Sigmoid colon (tissue), 7 donors: ENCODE results near the gene PRSS56. TPM values are rescaled to one million over a fixed set of nuclear protein-coding genes. Genes with fewer than 3 reads are reported as not detected.

ENCODE experiments used
- DNase-seq: peaks from one replicate; pipeline ENCODE4 v3.0.0-alpha.2; 2019
- H3K27ac ChIP-seq, 4 donors: fragments of 200-600 bp; sonication (generic); one replicate each; pipeline ENCODE4 v1.5.1; 2016 to 2019; ENCODE audit warnings: mild to moderate bottlenecking in 1 of 4
- H3K27me3 ChIP-seq, 3 donors: fragments of 200-600 bp; sonication (generic); one replicate each; pipeline ENCODE4 v1.5.1; 2019; ENCODE audit warnings: mild to moderate bottlenecking in 1 of 3
- H3K36me3 ChIP-seq, 4 donors: fragments of 200-600 bp; sonication (generic); one replicate each; pipeline ENCODE4 v1.5.1; 2016 to 2019
- H3K4me1 ChIP-seq, 4 donors: fragments of 200-600 bp; sonication (generic); one replicate each; pipeline ENCODE4 v1.5.1; 2017 to 2019
- H3K4me3 ChIP-seq, 4 donors: fragments of 200-600 bp; sonication (generic); one replicate each; pipeline ENCODE4 v1.5.1; 2017 to 2019; ENCODE audit warnings: mild to moderate bottlenecking in 2 of 4, moderate library complexity in 1 of 4
- H3K9me3 ChIP-seq, 4 donors: fragments of 200-600 bp in 3 of 4; sonication (generic) in 3 of 4; one replicate each; pipeline versions ENCODE4 v1.5.1 to v1.6.1; 2013 to 2019
- EP300 ChIP-seq, 4 donors: sonication (generic); formaldehyde crosslinking; IDR thresholded peaks; one replicate each; pipeline ENCODE4 v1.6.1; 2017; ENCODE audit warnings: antibody characterized with exemption in 4 of 4
- POLR2A ChIP-seq, 2 donors: fragments of 450-650 bp; IDR thresholded peaks; one replicate each; pipeline ENCODE4 v1.6.1; 2016; ENCODE audit warnings: antibody characterized with exemption in 2 of 2, mild to moderate bottlenecking in 2 of 2, moderate library complexity in 2 of 2
- POLR2AphosphoS5 ChIP-seq, 4 donors: sonication (generic); formaldehyde crosslinking; IDR thresholded peaks; one replicate each; pipeline ENCODE4 v1.6.1; 2017; ENCODE audit warnings: antibody characterized with exemption in 4 of 4
- WGBS, 2 donors: extraction: QIAGEN DNeasy Blood & Tissue Kit; methylation state at CpG; one replicate each; pipeline ENCODE4 v1.1.7; 2013; 5-methylcytosine and 5-hydroxymethylcytosine counted together
- intact Hi-C: fragments of 100-400 bp; cut with DNase I; formaldehyde crosslinking; loops from one replicate; pipeline ENCODE4 v1.15.1; 2023
- polyA plus RNA-seq, 3 donors: library from polyadenylated mRNA; stranded (reverse); fragments of 200-250 nt; gene quantifications; one replicate each; pipeline ENCODE4 v1.2.3, GENCODE V29; 2013
- total RNA-seq, 4 donors: library from RNA; depleted of rRNA; stranded (reverse); fragments of >200 nt; gene quantifications; one replicate each; pipeline ENCODE4 v1.1.0, GENCODE V29; 2016
- TF ChIP-seq, protein P1 (sequence below), 4 experiments: fragments of 450-650 bp in 3 of 4; fragments of 200-600 bp in 1 of 4; IDR thresholded peaks; one replicate each; pipeline ENCODE4 v1.5.1; 2016 to 2019; ENCODE audit warnings: antibody characterized with exemption in 4 of 4, mild to moderate bottlenecking in 3 of 4, moderate library complexity in 2 of 4
- donor health status: healthy with polysubstance abuse.
- donor health status: Bipolar disorder and iron deficiency.
- donor health status: healthy.

PRSS56 gene
- total RNA-seq: not detected
- not detected for polyA plus RNA-seq

DNA sequence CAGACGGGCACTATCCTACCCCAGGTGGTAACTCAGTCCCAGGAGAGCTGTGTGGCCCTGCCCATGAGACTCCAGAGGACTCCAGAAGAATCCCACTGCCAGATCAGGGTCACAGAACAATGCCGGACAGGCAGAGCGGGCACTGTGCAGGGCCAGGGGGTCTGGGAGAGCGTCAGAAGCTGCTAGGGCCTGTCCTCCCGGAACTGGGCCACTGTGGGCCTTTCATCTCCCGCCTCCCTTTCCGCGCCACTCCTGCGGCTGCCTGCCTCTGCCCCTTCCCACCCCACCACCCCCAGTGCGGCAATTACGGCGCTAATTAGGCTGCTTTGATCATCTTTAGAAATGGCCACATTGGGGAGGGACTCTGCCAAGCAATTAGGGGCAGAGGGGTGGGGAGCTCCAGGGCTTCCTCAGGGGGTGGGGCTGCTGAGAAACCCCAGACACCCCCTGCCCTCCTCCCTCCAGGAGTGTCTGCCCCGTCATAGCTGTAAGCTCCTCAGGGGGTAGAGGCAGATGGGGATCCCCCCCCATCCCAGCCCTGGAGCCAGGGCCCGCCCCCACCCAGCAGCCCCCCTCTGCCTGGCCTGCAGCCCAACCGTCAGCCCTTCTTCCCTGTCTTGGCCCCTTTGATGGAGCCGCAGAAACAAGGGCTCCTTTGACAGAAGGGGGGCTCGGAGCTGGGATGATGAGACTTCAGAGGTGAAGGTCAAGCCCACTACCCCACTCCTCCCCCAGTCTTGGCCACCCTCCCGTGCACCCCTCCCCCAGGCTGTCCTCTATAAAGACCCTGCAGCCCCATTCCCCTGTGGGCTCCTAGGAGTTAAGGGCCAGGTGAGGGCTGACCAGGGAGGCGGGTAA, at the start of gene PRSS56:
Gene PRSS56 (plus strand): TSS at position 808 of the 858 bp plus-strand sequence. CDS start 211 bp downstream, outside the sequence.
- H3K9me3 ChIP-seq: no peaks in the 10 kb centered on the region
- peaks cover 0 to 25% (median 22%) of the 10 kb centered on the region in 4 donors for H3K4me1 ChIP-seq
- peaks cover 30 to 55% (median 43%) of the 10 kb centered on the region in 3 donors for H3K27me3 ChIP-seq
- H3K4me3 ChIP-seq: no peak within 1 kb of the TSS
- TF ChIP-seq POLR2A (IDR thresholded peaks at IDR 0.05) (no peak), POLR2AphosphoS5 (IDR thresholded peaks at IDR 0.05) (no peak), EP300 (IDR thresholded peaks at IDR 0.05) (no peak)
- TF ChIP-seq, protein P1, sequence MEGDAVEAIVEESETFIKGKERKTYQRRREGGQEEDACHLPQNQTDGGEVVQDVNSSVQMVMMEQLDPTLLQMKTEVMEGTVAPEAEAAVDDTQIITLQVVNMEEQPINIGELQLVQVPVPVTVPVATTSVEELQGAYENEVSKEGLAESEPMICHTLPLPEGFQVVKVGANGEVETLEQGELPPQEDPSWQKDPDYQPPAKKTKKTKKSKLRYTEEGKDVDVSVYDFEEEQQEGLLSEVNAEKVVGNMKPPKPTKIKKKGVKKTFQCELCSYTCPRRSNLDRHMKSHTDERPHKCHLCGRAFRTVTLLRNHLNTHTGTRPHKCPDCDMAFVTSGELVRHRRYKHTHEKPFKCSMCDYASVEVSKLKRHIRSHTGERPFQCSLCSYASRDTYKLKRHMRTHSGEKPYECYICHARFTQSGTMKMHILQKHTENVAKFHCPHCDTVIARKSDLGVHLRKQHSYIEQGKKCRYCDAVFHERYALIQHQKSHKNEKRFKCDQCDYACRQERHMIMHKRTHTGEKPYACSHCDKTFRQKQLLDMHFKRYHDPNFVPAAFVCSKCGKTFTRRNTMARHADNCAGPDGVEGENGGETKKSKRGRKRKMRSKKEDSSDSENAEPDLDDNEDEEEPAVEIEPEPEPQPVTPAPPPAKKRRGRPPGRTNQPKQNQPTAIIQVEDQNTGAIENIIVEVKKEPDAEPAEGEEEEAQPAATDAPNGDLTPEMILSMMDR (IDR thresholded peaks at IDR 0.05): no peak
- DNase-seq: no peak
- intact Hi-C loops: loop anchor here (5.0 kb wide), 1 partner anchor 613 kb away; no protein-coding TSS in a partner anchor
- 61 to 65% methylated on average over 19 of the region's 19 CpGs for WGBS, 2 donors
- H3K27ac ChIP-seq: no peak within 1 kb of the TSS
- H3K36me3 ChIP-seq: no peaks in the 10 kb centered on the region

DNA sequence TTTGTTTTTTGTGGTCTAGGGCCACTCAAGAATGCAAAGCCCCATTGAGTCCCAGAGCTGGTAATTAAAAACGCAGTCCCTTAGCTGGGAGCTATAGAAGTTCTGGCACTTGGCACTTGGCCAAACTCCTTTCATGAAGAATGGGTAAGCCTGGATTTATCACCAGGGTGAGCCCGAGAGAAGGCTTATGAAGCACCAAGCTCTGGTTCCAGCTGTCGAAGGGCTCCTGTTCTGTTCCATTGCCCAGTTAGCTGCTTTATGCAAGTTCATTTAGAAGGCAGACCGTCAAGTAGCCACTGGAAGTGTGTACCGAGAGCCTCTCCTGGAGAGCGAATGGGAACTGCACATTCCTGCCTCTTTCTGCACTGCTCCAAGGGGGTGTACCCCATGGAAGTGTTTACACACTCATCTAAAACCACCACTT, 46.7 kb upstream of the PRSS56 start:
- no peak for TF ChIP-seq POLR2AphosphoS5 (IDR thresholded peaks at IDR 0.05)
- TF ChIP-seq POLR2A (IDR thresholded peaks at IDR 0.05): no peak
- TF ChIP-seq, protein P1 (IDR thresholded peaks at IDR 0.05): no peak
- no peak for TF ChIP-seq EP300 (IDR thresholded peaks at IDR 0.05)
- H3K4me3 ChIP-seq: no peak overlapping the region
- H3K36me3 ChIP-seq: no peaks in the 10 kb centered on the region
- intact Hi-C loops: no loop called here
- 31 to 46% methylated on average over 6 of the region's 6 CpGs for WGBS, 2 donors
- peak; percentile 36 for DNase-seq
- no peaks in the 10 kb centered on the region for H3K4me1 ChIP-seq
- H3K27ac ChIP-seq: no peak overlapping the region
- peaks cover 0 to 21% (median 8%) of the 10 kb centered on the region in 3 donors for H3K27me3 ChIP-seq
- no peaks in the 10 kb centered on the region for H3K9me3 ChIP-seq

DNA sequence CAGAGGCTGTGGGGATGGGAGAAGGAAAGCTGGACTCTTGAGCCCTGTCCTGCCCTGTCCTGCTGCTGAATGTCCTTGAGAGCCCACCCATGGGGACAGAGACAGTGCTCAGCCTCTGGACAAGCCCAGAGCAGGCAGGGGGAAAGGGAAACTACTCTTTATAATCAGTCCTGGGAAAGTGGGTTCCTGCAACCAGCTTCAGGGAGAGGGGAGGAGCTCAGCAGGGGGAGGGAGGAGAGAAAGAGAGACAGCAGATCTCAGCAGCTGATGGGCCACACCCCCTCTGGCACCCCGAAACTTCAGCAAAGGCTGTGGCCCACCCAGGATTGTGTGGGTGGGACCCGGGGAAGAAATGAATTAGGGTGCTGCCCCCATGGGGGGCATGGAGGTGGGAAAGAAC, 44.1 kb upstream of the PRSS56 start:
- no peaks in the 10 kb centered on the region for H3K36me3 ChIP-seq
- intact Hi-C loops: no loop called here
- no peak overlapping the region for H3K27ac ChIP-seq
- peak; percentile 29 for DNase-seq
- H3K27me3 ChIP-seq: peaks cover 0 to 15% (median 8%) of the 10 kb centered on the region in 3 donors
- TF ChIP-seq POLR2AphosphoS5 (IDR thresholded peaks at IDR 0.05) (no peak), EP300 (IDR thresholded peaks at IDR 0.05) (no peak), POLR2A (IDR thresholded peaks at IDR 0.05) (no peak)
- TF ChIP-seq, protein P1 (IDR thresholded peaks at IDR 0.05): no peak
- H3K4me3 ChIP-seq: no peak overlapping the region
- 71 to 81% methylated on average over 2 of the region's 2 CpGs for WGBS, 2 donors
- H3K4me1 ChIP-seq: no peaks in the 10 kb centered on the region
- H3K9me3 ChIP-seq: no peaks in the 10 kb centered on the region

DNA sequence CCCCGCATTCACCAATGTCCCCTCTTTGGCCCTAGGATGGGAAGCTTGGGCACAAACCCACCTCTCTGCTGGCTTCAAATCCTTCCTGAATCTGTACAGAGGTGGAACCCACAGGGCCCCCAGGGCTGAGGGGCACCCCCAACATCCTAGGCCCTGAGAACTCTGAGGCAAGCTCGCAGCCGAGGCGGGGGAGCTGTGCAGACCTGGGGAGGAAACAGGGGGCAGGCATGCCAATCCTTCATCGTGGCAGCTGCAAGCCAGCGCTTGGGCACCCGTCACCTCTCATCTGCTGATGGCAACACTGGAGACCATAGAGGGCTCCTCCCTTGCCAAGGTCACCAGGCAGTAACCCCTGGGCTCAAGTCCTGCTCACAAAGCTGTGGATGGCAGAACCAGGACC, 43.4 kb upstream of the PRSS56 start:
- H3K27ac ChIP-seq: no peak overlapping the region
- H3K9me3 ChIP-seq: no peaks in the 10 kb centered on the region
- H3K4me3 ChIP-seq: no peak overlapping the region
- DNase-seq: peak; percentile 40
- no peaks in the 10 kb centered on the region for H3K36me3 ChIP-seq
- intact Hi-C loops: no loop called here
- H3K27me3 ChIP-seq: peaks cover 0 to 18% (median 8%) of the 10 kb centered on the region in 3 donors
- WGBS, 2 donors: 90 to 91% methylated on average over 7 of the region's 7 CpGs
- TF ChIP-seq POLR2A (IDR thresholded peaks at IDR 0.05) (no peak), POLR2AphosphoS5 (IDR thresholded peaks at IDR 0.05) (no peak), EP300 (IDR thresholded peaks at IDR 0.05) (no peak)
- TF ChIP-seq, protein P1 (IDR thresholded peaks at IDR 0.05): no peak
- H3K4me1 ChIP-seq: no peaks in the 10 kb centered on the region
